Endothelial cell (in vitro differentiated cells): ENCODE measurements around the gene IFT172. TPM values are rescaled to one million over a fixed set of nuclear protein-coding genes. Genes with fewer than 3 reads are reported as not detected.

Source experiments
- DNase-seq: peaks from one replicate; pipeline ENCODE4 v3.0.0; 2021; ENCODE audit warnings: low spot score
- H3K27ac Mint-ChIP-seq: one replicate; pipeline ENCODE4 v1.8.0; 2021; ENCODE audit warnings: mixed read lengths, inconsistent platforms; ENCODE audit not compliant: unreplicated experiment
- H3K27me3 Mint-ChIP-seq: one replicate; pipeline ENCODE4 v1.8.0; 2021; ENCODE audit warnings: mild to moderate bottlenecking, moderate library complexity, mixed read lengths, inconsistent platforms; ENCODE audit not compliant: unreplicated experiment
- H3K36me3 Mint-ChIP-seq: one replicate; pipeline ENCODE4 v1.8.0; 2021; ENCODE audit warnings: mild to moderate bottlenecking, low read depth, mixed read lengths, inconsistent platforms; ENCODE audit not compliant: unreplicated experiment
- H3K4me1 Mint-ChIP-seq: one replicate; pipeline ENCODE4 v1.8.0; 2021; ENCODE audit warnings: mild to moderate bottlenecking, mixed read lengths, inconsistent platforms; ENCODE audit not compliant: unreplicated experiment
- H3K4me3 Mint-ChIP-seq: one replicate; pipeline ENCODE4 v1.8.0; 2021; ENCODE audit warnings: mild to moderate bottlenecking, mixed read lengths, inconsistent platforms; ENCODE audit not compliant: unreplicated experiment
- H3K9me3 Mint-ChIP-seq: one replicate; pipeline ENCODE4 v1.8.0; 2021; ENCODE audit warnings: mixed read lengths, inconsistent platforms; ENCODE audit not compliant: unreplicated experiment
- CTCF ChIP-seq: fragments of 200-600 bp; sonication (generic); IDR thresholded peaks from one replicate; pipeline ENCODE4 v1.5.0; 2021; ENCODE audit warnings: antibody characterized with exemption; ENCODE audit not compliant: unreplicated experiment
- total RNA-seq: library from RNA; stranded (reverse); fragmentation: NEBNext Ultra II Directional; extraction: Animal tissue kit (Norgen Biotek cat#: 25700); gene quantifications from one replicate; pipeline ENCODE4 v1.2.1, GENCODE V29; 2021; ENCODE audit not compliant: unreplicated experiment

The IFT172 gene
- total RNA-seq, 1 donor from 2014 or later = 32.2 TPM

GRCh38 chr2:27398962-27399361 is 90.6 kb downstream of the IFT172 start:
- Mint-ChIP-seq H3K36me3 (peaks cover 3% of the 10 kb centered on the region), H3K9me3 (no peaks in the 10 kb centered on the region), H3K4me1 (no peaks in the 10 kb centered on the region), H3K27me3 (peaks cover 2% of the 10 kb centered on the region), H3K4me3 (no peak overlapping the region), H3K27ac (no peak overlapping the region)
- TF ChIP-seq CTCF = no peak
- no peak for DNase-seq

Other genes with a start within 250 kb of the IFT172 start
- not detected for gene SLC30A3, start 226.7 kb downstream of the IFT172 start, total RNA-seq
- not detected for gene DNAJC5G, start 214.3 kb downstream of the IFT172 start, total RNA-seq
- gene TRIM54, start 207.3 kb downstream of the IFT172 start, total RNA-seq = not detected
- gene UCN, start 181.3 kb downstream of the IFT172 start, total RNA-seq = 1.5 TPM
- gene MPV17, start 166.6 kb downstream of the IFT172 start, total RNA-seq = 55.0 TPM
- 61.4 TPM for gene GTF3C2, start 133.0 kb downstream of the IFT172 start, total RNA-seq
- 48.6 TPM for gene EIF2B4, start 119.4 kb downstream of the IFT172 start, total RNA-seq
- 90.5 TPM for gene SNX17, start 119.1 kb downstream of the IFT172 start, total RNA-seq
- gene ZNF513, start 109.0 kb downstream of the IFT172 start, total RNA-seq = 20.8 TPM
- 127 TPM for gene PPM1G, start 80.2 kb downstream of the IFT172 start, total RNA-seq
- 117 TPM for gene NRBP1, start 61.1 kb downstream of the IFT172 start, total RNA-seq
- gene KRTCAP3, start 47.4 kb downstream of the IFT172 start, total RNA-seq = 4.6 TPM
- 26.4 TPM for gene FNDC4, start 5.5 kb upstream of the IFT172 start, total RNA-seq
- 0.59 TPM for gene GCKR, start 7.1 kb upstream of the IFT172 start, total RNA-seq
- gene ZNF512, start 93.3 kb upstream of the IFT172 start, total RNA-seq = 30.1 TPM
- 4.7 TPM for gene CCDC121, start 139.3 kb upstream of the IFT172 start, total RNA-seq
- gene GPN1, start 139.3 kb upstream of the IFT172 start, total RNA-seq = 39.7 TPM
- gene SUPT7L, start 173.9 kb upstream of the IFT172 start, total RNA-seq = 39.1 TPM
- gene SLC4A1AP, start 174.1 kb upstream of the IFT172 start, total RNA-seq = 19.8 TPM